Astrocyte (in vitro differentiated cells and primary cell): Measurements from ENCODE around the gene LIMS2.

ENCODE experiments used
- EZH2 ChIP-seq: IDR thresholded peaks from 2 replicates; pipeline ENCODE4 v1.6.1; 2012; ENCODE audit warnings: mild to moderate bottlenecking, low read length, inconsistent platforms; ENCODE audit not compliant: insufficient read depth
- TF ChIP-seq, protein P1 (sequence below): IDR thresholded peaks from 2 replicates; pipeline ENCODE4 v1.5.1; 2011; ENCODE audit warnings: low read depth, mild to moderate bottlenecking, inconsistent platforms, low read length, moderate library complexity; ENCODE audit not compliant: insufficient read depth

GRCh38 chr2:127619877-127620705, 55.2 kb downstream of the LIMS2 start:
- TF ChIP-seq, protein P1, sequence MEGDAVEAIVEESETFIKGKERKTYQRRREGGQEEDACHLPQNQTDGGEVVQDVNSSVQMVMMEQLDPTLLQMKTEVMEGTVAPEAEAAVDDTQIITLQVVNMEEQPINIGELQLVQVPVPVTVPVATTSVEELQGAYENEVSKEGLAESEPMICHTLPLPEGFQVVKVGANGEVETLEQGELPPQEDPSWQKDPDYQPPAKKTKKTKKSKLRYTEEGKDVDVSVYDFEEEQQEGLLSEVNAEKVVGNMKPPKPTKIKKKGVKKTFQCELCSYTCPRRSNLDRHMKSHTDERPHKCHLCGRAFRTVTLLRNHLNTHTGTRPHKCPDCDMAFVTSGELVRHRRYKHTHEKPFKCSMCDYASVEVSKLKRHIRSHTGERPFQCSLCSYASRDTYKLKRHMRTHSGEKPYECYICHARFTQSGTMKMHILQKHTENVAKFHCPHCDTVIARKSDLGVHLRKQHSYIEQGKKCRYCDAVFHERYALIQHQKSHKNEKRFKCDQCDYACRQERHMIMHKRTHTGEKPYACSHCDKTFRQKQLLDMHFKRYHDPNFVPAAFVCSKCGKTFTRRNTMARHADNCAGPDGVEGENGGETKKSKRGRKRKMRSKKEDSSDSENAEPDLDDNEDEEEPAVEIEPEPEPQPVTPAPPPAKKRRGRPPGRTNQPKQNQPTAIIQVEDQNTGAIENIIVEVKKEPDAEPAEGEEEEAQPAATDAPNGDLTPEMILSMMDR: no peak
- TF ChIP-seq EZH2: no peak
